A673 (cell line): ENCODE measurements around the gene STX17. TPM values are rescaled to one million over a fixed set of nuclear protein-coding genes. Genes with fewer than 3 reads are reported as not detected.

Experiments
- BruUV-seq: library from RNA; stranded (reverse); fragments of 400-500 nt; replicated peaks from 2 replicates; lab custom pipeline; 2021; lab: Mats Ljungman, UMichigan
- CTCF ChIA-PET: fragments of 300-600 bp; sonication (Branson Sonifier 250); formaldehyde crosslinking; loops from one replicate; lab custom pipeline; 2022; ENCODE audit warnings: antibody characterized with exemption; lab: Charles Lee
- POLR2A ChIA-PET: fragments of 300-600 bp; sonication (Branson Sonifier 250); formaldehyde crosslinking; loops from one replicate; lab custom pipeline; 2022; ENCODE audit warnings: antibody characterized with exemption; ENCODE audit not compliant: low non-redundant PET; lab: Charles Lee
- DNase-seq: peaks from one replicate; pipeline ENCODE4 v3.0.0-alpha.2; 2015; ENCODE audit warnings: low spot score
- H3K27ac ChIP-seq: fragments of 200-600 bp; sonication (generic); 2 replicates; pipeline ENCODE4 v1.5.1; 2016; ENCODE audit warnings: mixed run types, low read depth, mild to moderate bottlenecking, mixed read lengths, antibody characterized with exemption, low read length; ENCODE audit not compliant: poor library complexity, severe bottlenecking
- H3K27me3 ChIP-seq: fragments of 200-600 bp; sonication (generic); replicated peaks from 2 replicates; pipeline ENCODE4 v1.6.1; 2017; ENCODE audit warnings: mixed run types, low read depth, mild to moderate bottlenecking, mixed read lengths, antibody characterized with exemption, low read length; ENCODE audit not compliant: insufficient read depth, poor library complexity
- H3K36me3 ChIP-seq: fragments of 200-600 bp; sonication (generic); 2 replicates; pipeline ENCODE4 v1.6.1; 2016; ENCODE audit warnings: mixed run types, mild to moderate bottlenecking, mixed read lengths, antibody characterized with exemption, low read length; ENCODE audit not compliant: insufficient read depth, poor library complexity, severe bottlenecking
- H3K4me1 ChIP-seq: fragments of 200-600 bp; sonication (generic); 2 replicates; pipeline ENCODE4 v1.6.1; 2017; ENCODE audit warnings: mixed run types, mild to moderate bottlenecking, mixed read lengths, antibody characterized with exemption, low read length; ENCODE audit not compliant: insufficient read depth, poor library complexity, severe bottlenecking
- H3K4me3 ChIP-seq: fragments of 200-600 bp; sonication (generic); 2 replicates; pipeline ENCODE4 v1.5.1; 2016; ENCODE audit warnings: low read depth, mixed run types, mild to moderate bottlenecking, mixed read lengths, low read length; ENCODE audit not compliant: poor library complexity, severe bottlenecking
- H3K9me3 ChIP-seq: fragments of 200-600 bp; sonication (generic); 2 replicates; pipeline ENCODE4 v1.6.1; 2016; ENCODE audit warnings: mixed run types, low read depth, mild to moderate bottlenecking, mixed read lengths, antibody characterized with exemption, low read length; ENCODE audit not compliant: poor library complexity, severe bottlenecking
- EZH2 ChIP-seq: fragments of 200-600 bp; sonication (generic); IDR thresholded peaks from 2 replicates; pipeline ENCODE4 v1.6.1; 2017; ENCODE audit warnings: borderline replicate concordance, low read depth, mild to moderate bottlenecking, mixed read lengths, antibody characterized with exemption, low read length; ENCODE audit not compliant: poor library complexity, severe bottlenecking
- intact Hi-C: fragments of 100-400 bp; cut with micrococcal nuclease; formaldehyde crosslinking; loops from one replicate; pipeline ENCODE4 v1.10.0; 2022; ENCODE audit not compliant: unreplicated experiment
- total RNA-seq: library from RNA; stranded (reverse); gene quantifications from 2 replicates; pipeline ENCODE4 v1.2.3, GENCODE V29; 2021
- TF ChIP-seq, protein P1 (sequence below): fragments of 300-800, 200-600 bp; sonication (generic); conservative IDR thresholded peaks from 2 replicates; pipeline ENCODE4 v1.5.1; 2017; ENCODE audit warnings: low read depth, mild to moderate bottlenecking, antibody characterized with exemption, low read length, moderate library complexity, mixed read lengths

Gene STX17
- total RNA-seq, 1 experiment from 2014 or later: 20.9 TPM

DNA sequence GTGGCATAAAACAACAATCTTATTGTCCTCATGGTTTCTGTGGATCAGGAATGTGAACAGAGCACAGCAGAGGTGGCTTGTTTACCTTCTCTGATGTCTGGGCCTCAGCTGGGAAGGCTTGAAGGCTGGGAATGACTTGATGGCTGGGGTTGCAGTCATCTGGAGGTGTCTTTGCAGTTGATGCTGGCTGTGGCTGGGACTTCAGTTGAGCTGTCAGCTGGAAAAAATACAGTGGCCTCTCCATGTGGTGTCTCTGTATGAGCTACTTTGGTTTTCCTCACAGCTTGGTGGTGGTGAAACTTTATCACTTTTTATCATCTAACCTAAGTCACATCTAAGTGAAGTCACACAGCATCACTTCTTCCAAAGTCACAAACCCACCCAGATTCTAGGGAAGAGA is 24.7 kb upstream of the STX17 start:
- no peak overlapping the region for H3K4me3 ChIP-seq
- intact Hi-C loops: no loop called here
- ChIA-PET CTCF (no interaction called here), POLR2A (no interaction called here)
- no peak for DNase-seq
- no peaks in the 10 kb centered on the region for H3K9me3 ChIP-seq
- no peak overlapping the region for H3K27ac ChIP-seq
- TF ChIP-seq, protein P1, sequence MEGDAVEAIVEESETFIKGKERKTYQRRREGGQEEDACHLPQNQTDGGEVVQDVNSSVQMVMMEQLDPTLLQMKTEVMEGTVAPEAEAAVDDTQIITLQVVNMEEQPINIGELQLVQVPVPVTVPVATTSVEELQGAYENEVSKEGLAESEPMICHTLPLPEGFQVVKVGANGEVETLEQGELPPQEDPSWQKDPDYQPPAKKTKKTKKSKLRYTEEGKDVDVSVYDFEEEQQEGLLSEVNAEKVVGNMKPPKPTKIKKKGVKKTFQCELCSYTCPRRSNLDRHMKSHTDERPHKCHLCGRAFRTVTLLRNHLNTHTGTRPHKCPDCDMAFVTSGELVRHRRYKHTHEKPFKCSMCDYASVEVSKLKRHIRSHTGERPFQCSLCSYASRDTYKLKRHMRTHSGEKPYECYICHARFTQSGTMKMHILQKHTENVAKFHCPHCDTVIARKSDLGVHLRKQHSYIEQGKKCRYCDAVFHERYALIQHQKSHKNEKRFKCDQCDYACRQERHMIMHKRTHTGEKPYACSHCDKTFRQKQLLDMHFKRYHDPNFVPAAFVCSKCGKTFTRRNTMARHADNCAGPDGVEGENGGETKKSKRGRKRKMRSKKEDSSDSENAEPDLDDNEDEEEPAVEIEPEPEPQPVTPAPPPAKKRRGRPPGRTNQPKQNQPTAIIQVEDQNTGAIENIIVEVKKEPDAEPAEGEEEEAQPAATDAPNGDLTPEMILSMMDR: no peak
- TF ChIP-seq EZH2: no peak
- H3K36me3 ChIP-seq: no peaks in the 10 kb centered on the region
- no peaks in the 10 kb centered on the region for H3K4me1 ChIP-seq
- no peaks in the 10 kb centered on the region for H3K27me3 ChIP-seq
- BruUV-seq: no TSS peak

DNA sequence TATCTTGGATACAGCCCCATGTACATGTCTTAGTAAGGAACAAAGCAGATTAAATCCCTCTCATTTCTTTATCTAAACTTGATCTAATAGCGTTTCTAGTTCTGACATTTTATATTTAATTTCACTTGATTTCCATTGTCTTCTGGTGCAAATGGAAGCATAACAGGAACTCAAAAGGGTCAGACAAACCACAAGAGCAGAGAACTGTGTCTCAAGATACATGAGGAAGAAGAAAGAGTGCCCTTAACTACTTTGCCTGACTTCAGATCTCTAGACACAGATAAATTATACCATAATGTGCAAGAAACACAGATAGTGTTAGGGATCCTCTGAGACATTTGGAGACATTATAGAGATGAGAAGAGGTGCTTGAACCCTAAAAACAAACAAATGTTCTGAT is 20.7 kb upstream of the STX17 start:
- H3K4me3 ChIP-seq: no peak overlapping the region
- CTCF ChIA-PET: no interaction called here
- H3K27me3 ChIP-seq: no peaks in the 10 kb centered on the region
- H3K4me1 ChIP-seq: no peaks in the 10 kb centered on the region
- intact Hi-C loops: no loop called here
- no TSS peak for BruUV-seq
- no peak for DNase-seq
- no peaks in the 10 kb centered on the region for H3K9me3 ChIP-seq
- H3K27ac ChIP-seq: no peak overlapping the region
- no peaks in the 10 kb centered on the region for H3K36me3 ChIP-seq
- POLR2A ChIA-PET: no interaction called here
- TF ChIP-seq EZH2: no peak
- TF ChIP-seq, protein P1: no peak

DNA sequence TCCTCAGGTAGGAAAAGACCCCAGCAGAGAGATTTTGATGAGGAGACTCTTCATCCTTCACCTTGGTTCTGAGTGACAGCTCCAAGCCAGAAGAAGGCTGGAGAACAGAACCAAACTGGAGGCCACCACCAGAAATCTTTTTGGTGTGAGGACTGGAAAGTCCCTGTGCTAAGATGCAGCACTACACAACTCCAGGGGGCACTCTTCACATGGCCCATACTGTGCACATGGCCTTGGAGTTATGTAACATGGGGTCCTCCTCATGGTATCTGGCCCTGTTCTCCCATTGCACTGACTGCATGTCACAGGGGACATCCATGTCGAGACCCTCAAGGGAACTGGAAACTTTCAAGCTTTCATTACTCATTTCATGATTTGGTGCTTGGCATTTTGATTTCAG is 17.3 kb upstream of the STX17 start:
- BruUV-seq: no TSS peak

More for the DNA sequence above, 17.3 kb upstream of the STX17 start:
- H3K4me3 ChIP-seq: no peak overlapping the region
- H3K27me3 ChIP-seq: no peaks in the 10 kb centered on the region
- DNase-seq: no peak
- no peak overlapping the region for H3K27ac ChIP-seq
- no peak for TF ChIP-seq EZH2
- TF ChIP-seq, protein P1: no peak
- no peaks in the 10 kb centered on the region for H3K36me3 ChIP-seq
- no peaks in the 10 kb centered on the region for H3K9me3 ChIP-seq
- POLR2A ChIA-PET: no interaction called here
- no peaks in the 10 kb centered on the region for H3K4me1 ChIP-seq
- intact Hi-C loops: no loop called here
- CTCF ChIA-PET: no interaction called here
